ENCODE data around the gene TMEM185B.
"Not testable (repeated sequence)": the region's sequence is repeated elsewhere in the genome, so short reads cannot be mapped to it uniquely, and the experiment has no call there.

Gene TMEM185B

DNA sequence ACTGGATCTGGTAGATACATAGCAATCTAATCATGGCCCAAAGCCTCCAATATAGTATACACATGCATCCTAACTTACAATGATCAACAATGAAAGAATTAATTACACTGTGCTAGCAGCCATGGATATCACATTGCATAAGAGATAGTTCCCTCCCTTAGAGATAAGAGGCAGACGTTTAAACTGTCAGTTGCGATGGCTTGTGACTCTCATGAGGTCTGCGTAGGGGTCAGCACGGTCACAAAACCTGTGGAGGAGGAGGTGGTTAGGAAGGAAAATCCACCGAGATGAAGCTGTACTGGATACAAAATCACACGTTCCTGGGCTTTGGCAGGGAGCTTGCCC lies 28.7 kb upstream of the TMEM185B start:
- no peak for DNase-seq (ENCODE audit: low spot score)

DNA sequence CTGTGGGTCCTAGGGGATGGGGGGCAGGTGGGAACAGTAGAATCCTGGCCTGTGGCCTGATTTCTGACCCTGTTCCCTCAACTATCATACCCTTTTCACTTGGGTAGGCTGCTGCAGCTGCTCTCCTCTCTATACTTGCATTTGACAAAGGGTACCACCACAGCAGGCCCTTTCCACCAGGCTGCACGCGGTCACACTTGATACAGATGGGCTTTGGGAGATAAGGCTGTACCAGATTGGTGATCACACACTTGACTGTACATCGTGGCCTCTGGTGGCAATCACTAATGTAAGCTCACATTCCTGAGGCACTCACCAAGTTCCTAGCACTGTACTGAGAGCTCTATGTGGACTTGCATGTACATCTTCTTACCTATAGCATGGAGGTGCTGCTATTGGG lies 27.9 kb upstream of the TMEM185B start:
- DNase-seq (ENCODE audit: low spot score) = no peak

DNA sequence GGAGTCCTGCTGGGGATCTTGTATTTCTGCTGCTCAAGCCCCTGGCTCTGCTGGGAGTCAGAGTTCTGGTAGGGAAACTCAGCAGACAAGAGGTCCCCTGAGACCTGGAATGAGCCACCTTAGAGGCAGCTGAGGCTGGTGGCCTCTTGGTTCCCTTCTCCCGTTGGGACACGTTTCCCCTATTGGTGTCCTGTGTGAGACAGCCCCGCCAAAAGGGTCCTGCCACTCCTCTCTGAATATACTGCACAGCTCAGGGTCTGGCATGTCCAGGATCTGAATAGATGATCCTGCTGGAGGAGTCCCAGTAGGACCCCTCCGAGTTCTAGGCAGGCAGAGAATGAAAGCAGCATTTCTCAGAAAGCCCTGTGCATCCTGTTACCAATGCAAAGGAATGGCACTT lies 27.4 kb upstream of the TMEM185B start:
- no peak for DNase-seq (ENCODE audit: low spot score)

DNA sequence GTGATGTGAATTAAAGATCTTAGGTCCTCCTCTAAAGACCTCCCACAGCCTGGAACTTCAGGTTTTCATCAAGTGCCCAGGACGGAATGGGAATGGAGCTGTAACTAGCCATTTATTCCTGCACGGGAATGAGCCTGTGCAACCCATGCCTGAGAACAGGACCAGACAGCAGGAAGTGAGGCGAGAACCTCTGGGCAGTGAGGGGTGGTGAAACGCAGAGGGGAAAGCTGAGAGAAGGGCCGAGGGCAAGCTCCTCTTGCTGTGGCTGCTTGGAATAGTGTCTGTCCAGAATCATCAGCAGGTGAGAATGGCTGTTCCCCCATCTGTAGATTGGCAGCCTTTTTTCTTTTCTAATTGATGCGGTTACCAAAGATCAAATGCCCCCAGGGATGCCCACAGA lies 24.7 kb upstream of the TMEM185B start:
- DNase-seq (ENCODE audit: low spot score) = no peak

DNA sequence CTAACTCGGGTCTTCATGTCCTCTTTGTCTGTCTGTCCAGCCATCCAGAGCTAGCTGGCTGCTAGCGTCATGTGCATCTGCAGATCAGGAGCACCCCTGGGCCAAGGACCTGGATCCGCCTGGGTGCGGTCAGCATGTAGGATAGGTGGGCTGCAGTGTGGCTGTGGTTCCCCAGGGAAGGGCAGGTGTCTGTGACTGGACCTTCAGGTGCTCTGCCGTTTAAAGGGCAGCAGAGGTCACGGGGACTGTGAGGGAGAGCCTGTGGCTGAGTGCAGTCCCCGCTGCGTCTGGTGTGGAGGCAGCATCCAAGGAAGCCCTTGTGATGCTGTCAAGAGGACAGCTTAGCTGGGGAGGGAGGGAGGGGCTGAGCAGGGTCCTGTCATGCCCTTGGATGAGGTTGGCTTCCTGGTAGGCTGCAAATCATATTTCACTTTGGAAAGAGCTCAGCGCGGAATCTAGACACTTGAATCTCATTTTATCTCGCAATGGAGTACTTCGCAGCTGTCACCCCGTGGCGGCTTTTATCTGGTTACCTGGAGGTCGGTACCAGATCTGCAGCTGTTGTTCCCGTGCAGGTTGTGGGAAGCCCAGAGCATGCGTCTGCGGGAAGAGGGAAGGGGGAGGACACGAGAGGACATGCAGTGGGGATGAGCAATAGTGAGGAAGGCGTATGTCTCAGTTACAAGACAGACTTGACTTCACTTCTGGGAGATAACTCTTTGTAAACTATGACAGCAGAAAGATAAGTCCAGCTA lies 23.5 kb upstream of the TMEM185B start:
- no peak for DNase-seq (ENCODE audit: low spot score)

DNA sequence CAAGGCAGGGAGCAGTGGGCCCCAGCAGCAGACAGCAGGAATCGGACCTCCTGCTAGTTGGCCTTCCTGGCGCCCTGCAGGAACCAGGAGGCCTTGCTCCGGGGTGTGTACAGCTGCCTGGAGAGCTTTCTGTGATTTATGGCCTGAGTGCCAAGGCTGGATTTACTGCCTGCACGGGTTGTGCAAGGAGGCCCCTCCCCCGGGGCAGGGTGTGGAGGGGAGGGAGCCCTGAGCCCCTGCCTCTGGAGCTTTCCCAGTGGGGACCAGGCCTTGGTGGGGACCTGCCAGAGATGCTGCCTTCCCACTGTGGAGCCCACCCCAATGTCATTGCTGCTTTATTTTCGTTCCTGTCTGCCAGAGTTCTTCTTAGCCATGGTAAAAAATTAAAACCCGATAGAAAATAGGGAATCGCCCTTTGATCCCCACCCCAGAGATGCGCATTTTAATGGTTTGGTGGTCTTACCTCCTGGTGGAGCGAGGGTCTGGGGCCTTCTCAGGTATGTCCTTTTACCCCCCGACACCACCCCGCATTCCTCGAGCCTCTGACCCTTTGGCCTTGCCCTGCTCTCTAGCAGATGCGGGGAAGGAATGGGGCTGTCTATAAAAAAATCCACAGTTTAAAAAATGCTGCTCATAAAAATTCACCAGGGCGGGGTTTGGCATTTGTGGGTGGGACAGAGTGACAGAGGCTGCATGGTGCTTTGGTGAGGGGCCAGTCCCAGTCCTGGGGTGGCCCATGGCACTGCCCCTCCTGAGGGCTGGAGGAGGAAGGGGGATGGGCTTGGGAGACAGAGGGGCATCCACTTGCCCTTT lies 22.5 kb upstream of the TMEM185B start:
- no peak for DNase-seq (ENCODE audit: low spot score)

DNA sequence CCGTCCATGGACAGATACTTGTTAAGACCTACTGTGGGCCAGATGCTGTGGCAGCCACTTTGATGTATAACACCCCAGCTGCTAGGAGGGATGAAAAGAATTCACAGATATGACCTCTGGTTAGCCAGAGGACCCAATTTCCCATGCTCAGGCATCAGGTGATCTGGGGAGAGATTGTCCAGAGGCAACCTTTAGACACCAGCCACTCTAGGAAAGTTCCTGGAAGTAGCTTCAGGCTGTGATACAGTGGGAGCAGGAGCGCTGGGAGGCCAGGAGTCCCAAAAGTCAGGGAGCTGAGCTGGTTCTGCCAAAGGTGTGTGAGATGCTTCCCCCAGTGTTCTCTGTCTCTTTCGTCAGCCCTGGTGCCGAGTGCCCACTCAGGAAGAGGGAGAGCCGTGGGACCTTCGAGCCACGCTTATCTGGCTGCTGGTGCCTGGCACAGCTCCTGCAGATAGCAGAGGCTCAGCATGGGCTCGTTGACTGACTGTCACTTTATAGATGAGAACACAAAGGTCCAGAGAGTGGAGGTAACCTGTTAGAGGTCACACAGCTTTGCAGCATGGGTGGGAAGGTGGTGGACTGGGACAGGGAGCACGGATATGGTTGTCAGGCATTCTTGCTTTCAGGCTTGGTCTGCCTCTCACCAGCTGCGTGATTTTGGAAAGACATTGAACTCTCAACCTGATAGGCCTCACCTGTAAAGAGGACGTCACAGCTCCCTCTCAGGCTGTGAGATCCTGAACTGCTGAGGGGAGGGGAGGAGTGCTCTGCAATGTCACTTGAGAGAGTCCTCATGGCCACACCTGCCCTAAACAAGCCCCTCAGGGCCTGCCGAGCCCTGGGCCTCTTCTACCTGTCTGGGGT lies 21.7 kb upstream of the TMEM185B start:
- DNase-seq (ENCODE audit: low spot score) = no peak

DNA sequence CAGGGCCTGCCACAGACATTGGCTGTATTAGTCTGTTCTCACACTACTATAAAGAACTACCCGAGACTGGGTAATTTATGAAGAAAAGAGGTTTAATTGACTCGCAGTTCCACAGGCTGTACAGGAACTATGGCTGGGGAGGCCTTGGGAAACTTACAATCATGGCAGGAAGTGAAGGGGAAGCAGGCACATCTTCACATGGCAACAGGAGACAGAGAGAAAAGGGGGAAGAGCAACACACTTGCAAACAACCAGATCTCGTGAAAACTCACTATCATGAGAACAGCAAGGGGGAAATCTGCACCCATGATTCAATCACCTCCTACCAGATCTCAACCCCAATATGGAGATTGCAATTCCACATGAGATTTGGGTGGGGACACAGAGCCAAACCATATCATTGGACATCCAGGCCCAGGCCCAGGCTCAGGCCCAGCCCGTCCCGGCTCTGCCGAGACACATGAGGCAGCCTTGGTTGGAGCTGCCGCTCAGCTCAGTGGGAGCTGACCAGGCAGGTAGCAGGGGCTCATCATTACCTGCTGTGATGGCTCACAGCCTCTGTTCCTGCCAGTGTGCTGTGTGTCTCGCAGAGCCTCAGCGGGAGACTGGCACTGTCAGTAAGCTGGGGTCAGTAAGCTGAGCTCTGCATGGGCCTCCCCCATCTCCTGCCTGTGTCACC lies 20.8 kb upstream of the TMEM185B start:
- no peak for DNase-seq (ENCODE audit: low spot score)

DNA sequence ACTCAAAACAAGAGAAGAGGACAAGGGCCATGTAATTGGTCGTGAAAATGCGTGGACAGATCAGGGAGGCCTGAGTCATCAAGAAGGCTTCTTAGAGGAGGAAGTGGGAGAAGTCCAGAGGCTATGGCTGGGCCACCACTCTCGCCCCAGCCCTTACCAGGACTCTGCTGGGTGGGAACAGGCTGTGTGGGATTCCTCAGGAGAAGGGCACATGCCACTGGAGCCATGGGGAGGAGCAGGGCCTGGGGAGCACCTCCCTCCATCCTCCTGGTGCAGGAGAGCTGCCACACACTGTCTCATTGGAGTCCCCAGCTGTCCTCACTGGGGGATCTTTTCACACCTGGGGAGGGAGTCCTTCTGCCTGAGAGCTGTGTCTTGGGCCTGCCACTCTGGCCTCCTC lies 20.0 kb upstream of the TMEM185B start:
- peak; percentile 66 for DNase-seq (ENCODE audit: low spot score)

DNA sequence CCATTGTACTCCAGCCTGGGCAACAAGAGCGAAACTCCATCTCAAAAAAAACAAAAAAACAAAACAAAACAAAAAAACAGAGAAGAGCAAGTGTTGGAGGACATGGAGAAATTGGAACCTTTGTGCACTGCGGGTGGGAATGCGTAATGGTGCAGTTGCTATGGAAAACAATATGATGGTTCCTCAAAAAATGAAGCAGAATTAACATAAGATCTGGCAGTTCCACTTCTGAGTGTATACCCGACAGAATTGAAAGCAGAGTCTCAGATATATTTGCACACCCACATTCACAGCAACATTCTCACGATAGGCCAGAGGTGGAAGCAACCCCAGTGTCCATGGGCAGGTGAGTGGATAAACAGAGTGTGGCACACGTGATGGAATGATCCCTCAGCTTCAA lies 18.5 kb upstream of the TMEM185B start:
- DNase-seq (ENCODE audit: low spot score) = no peak

DNA sequence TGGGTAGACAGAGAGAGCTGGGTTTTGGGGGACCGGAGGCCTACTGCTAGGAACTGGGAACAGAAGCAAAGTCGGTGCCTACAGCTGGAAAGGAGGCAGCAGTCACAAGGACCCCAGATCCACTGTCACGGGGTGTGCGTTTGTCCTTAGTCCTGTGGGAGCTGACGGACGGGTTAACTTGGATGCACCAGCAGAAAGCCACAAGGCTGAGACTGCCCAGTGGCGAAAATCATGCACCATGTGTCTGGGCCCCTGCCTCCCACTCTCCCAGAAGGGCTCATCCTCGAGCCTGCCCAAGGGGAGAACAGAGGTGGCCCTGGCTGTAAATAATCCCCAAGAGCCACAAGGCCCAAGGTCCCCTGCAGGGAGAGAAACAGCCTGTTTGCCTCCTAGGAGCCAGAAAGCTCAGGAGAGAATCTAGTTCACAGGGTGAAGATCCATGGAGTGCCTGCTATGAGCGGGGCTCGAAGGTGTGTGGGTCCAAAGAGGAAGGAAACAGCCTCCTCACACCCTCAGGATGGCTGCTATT lies 17.8 kb upstream of the TMEM185B start:
- DNase-seq (ENCODE audit: low spot score) = no peak

DNA sequence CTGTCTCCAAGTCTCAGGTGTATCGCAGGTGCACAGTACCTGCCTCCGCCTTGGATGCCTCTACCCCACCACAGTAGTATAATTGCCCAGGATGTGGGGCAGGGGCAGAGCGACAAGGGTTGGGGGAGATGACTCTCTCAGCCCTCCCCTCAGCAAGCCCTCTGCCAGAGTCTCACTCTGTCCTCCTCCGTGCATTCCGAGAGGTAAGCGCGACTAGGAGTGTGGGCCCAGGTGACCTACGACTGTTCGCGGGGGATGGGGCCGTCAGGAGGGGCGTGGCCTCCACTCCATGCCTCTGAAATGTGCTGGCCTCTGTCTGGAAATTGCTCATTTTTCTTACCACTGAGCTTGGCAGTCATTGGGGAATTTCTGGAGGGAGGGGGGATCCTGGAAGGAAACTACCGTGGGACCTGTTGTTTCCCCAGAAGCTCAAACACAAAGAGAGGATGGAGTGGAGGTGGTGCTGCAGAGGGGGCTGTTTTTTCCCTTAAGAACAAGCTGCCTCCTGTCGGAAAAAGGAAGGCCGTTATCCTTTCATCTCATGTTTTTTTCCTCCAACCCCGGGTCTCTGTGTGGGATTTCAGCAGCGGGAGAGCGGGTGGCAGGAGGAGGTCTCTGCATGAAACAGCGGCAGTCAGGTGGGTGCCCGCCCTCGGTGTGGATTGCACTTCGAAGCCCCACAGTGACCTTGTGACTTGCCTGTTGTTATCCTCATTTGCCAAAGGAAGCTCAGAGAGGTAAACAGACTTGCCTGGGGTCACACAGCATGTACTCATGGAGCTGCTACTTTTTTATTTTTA lies 16.5 kb upstream of the TMEM185B start:
- DNase-seq (ENCODE audit: low spot score) = peak; percentile 89

DNA sequence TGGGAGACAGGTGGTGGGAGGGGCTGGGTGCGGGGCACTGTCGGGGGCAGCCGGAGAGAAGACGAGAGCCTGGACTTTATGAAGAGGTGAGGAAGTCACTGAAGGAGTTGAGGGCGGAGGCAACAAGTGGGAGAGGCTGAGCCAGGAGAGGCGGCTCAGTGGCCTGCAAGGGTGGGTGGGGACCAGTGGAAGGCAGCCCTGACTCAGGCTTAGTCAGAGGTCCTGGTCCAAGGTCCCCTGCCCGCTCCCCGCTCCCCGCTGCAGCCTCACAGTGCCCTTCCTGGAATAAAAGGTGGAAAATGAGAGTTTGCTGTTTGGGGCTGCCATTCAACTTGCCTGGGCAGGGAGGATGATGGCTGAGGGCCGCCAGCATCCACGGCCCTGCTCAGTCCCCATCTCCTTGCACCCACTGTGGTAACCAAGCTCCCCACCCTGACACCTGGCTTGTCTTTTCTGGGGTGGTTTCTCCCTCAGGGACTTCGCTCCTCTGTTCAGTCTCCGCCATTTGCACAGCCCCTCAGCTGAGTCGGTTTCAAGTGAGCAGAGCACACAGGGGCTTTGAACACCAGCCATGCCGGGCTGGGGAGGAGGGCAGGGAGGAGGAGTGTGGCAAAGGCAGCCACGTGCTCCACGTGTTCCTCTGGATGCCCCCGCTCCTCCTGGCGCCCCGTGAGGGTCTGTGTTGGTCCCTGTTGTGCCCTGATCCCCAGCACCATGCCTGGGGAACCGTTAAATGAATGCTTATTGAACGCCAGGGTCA lies 15.7 kb upstream of the TMEM185B start:
- peak; percentile 93 for DNase-seq (ENCODE audit: low spot score)

DNA sequence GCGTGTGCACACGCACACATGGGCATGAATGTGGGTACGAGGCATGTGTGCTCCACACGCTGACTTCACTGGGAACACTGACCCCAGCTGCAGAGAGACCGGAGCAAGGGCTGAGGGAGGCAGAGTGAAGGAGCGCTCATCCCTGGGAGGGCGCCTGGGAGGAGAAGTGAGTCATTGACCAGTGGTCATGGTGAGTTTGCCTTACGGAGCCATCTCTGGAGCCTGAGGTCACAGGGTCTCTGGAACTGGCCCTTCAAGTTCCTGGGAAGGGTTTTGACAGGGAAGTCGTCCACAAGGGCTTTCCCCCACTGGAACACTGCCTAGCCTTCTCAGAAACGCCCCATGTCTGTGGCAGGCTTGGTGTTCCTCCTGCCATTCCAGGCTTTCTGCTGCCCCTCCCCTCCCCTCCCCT lies 14.3 kb upstream of the TMEM185B start:
- DNase-seq (ENCODE audit: low spot score) = peak; percentile 94

DNA sequence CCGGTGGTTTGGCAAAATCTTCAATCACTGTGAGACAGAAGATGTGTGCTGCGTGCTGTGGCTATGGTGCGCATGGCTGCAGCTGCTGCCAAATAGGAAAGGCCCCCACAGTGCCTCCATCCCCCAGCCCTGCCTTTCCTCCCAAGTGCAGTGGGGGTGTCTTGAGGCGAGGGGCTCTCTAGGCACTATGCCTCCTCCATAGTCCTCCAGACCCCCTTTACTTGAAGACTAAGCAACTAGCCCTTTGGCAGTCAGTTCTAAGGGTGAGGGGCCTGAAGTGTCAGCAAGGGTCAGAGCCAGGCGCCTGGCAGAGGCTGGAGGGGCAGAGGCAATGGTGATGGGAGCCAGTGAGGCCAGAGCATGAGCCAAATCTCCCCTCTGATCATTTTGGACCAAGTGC lies 13.6 kb upstream of the TMEM185B start:
- DNase-seq (ENCODE audit: low spot score) = no peak

DNA sequence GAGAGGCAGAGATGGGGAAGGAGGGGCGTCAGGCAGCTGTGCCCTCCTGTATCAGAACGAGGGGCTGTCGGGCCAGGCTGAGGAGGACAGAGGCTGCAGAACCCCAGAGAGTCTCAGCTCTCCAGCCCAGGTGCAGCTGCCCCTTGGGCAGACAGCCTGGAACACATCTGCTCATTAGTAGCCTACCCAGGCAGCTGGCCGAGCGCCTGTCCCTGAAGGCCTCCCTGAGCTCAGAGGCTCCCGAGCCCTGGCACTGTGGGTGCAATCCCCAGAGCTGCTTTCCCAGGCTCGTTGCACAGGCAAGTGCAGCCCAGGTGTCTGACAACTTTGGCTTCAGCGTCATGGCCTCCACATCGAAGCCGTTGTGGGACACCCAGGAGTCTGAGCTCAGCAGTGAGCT lies 13.1 kb upstream of the TMEM185B start:
- DNase-seq (ENCODE audit: low spot score) = no peak

DNA sequence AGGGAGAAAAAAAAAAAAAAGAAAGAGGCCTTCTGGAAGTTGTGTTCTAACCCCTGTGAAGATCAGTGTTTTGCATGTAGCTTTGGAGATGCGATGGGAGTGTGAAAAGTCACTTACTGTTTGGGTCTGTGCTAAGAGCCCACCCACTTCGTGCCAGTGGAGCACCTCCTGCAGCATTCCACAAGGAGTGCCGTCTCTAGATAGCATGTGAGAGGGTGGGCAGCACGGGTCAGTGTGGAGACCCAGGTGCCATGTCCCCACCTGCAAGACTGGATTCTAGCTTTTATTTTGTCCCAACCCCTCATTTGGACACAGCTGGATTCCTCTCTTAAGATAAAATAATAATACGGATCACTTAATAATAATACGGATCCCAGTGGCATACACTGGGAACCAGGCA lies 12.5 kb upstream of the TMEM185B start:
- no peak for DNase-seq (ENCODE audit: low spot score)

DNA sequence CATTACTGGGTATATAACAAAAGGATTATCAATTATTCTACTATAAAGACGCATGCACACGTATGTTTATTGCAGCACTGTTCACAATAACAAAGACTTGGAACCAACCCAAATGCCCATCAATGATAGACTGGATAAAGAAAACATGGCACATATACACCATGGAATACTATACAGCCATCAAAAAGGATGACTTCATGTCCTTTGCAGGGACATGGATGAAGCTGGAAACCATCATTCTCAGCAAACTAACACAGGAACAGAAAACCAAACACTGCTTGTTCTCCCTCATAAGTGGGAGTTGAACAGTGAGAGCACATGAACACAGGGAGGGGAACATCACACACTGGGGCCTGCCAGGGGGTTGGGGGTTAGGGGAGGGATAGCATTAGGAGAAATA lies 12.0 kb upstream of the TMEM185B start:
- DNase-seq (ENCODE audit: low spot score) = not testable (repeated sequence)

DNA sequence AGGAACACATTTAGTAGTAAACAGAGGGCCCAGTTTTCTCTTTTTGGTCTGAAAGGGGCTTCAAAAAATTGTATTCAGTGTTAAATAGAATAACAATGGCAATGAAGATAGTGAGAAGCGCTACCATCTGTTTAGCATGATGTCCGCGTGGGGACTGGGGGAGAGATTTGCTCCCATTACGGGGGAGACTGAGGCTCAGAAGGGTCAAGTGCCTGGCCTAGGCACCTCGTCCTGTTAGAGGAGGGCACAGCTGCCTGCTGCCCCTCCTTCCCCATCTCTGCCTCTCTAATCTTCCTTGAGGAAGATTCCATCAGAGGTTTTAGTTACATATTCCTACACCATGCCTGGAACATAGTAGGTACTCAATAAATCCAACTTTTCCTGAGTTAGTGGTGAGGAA lies 10.1 kb upstream of the TMEM185B start:
- DNase-seq (ENCODE audit: low spot score) = no peak

DNA sequence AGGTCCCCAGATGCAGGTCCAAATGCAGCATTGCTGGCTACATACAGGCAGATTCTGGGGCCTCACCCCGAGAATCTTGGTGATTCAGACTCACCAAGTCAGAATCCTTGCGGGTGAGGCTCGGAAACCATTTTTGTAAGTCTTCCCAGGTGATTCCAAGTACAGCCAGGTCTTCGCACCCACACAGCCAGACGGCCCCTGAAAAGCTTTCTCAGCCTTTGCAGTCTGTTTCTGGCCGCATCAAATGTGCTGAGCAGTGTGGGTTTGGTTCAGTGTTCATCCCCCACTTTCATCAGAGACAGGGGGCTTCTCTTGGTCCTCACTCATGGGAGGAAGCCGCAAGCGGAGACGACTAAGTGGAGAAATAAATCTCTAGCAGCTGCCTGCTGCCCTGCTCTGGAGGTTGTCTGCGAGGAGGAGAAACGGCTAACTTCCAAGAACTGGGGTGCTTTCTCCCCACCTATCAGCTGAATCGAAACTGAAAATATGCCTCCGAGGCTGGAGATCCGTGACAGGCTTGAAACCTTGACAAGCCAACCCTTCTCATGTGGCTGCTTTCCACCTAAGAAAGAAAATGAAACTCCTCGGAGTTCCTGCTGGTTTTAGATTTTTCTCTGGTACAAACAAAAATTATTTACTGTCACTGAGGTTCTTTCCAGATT lies 8.9 kb upstream of the TMEM185B start:
- peak; percentile 47 for DNase-seq (ENCODE audit: low spot score)
